ENCODE data around the gene NOS1. TPM values are rescaled to one million over a fixed set of nuclear protein-coding genes. Genes with fewer than 3 reads are reported as not detected.

NOS1 gene
- total RNA-seq, 4 donors from 2014 or later = 6.4 to 39.9 (median 8.9) TPM

GRCh38 chr12:117162633-117163032, 198.8 kb downstream of the NOS1 start:
- no peak for ATAC-seq
- Histone ChIP-seq H3K36me3 (peaks cover 3 to 85% of the 10 kb centered on the region in 2 donors), H3K27me3 (no peaks in the 10 kb centered on the region), H3K4me3 (no peak overlapping the region), H3K4me1 (no peaks in the 10 kb centered on the region), H3K27ac (no peak overlapping the region), H3K9me3 (no peaks in the 10 kb centered on the region)
- no peak for DNase-seq
- in situ Hi-C loops (cut with MboI; ENCODE audit: low sequenced_read_pairs in 4 of 4) = loop anchor here in 1 of 4 donors (25.0 kb wide), 1 partner anchor 450 kb away; no protein-coding TSS in a partner anchor
- intact Hi-C loops (cut with DNase I; ENCODE audit: low total_unique reads) = no loop called here
- TF ChIP-seq CTCF (IDR thresholded peaks at IDR 0.05 in 4 of 5, conservative IDR thresholded peaks at IDR 0.05 in 1 of 5) (no peak), POLR2A (IDR thresholded peaks at IDR 0.05) (no peak)

DNA sequence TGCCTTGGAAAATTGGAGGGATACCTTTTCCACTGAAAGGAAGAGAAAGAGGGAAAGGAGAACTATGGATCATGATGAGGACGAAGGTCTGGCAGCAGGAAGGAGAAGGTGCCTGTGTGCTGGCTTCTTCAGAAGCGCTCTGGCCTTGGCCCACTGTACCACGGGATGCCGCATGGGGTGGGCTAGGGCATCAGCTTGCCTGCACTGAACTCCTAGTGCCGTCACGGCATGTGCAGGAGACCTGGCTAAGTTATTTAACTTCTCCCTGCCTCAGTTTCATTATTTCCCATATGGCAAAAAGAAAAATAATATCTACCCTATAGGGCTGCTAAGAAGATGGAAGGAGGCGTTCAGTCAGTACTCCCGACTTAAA, 199.3 kb downstream of the NOS1 start:
- ATAC-seq (no peak), DNase-seq (no peak)
- no peaks in the 10 kb centered on the region for H3K9me3 ChIP-seq
- no peak overlapping the region for H3K4me3 ChIP-seq
- H3K4me1 ChIP-seq = no peaks in the 10 kb centered on the region
- H3K27ac ChIP-seq = no peak overlapping the region
- H3K27me3 ChIP-seq = no peaks in the 10 kb centered on the region
- intact Hi-C loops (cut with DNase I; ENCODE audit: low total_unique reads) (no loop called here), in situ Hi-C loops (cut with MboI; ENCODE audit: low sequenced_read_pairs in 4 of 4) (loop anchor here in 1 of 4 donors (25.0 kb wide), 1 partner anchor 450 kb away; no protein-coding TSS in a partner anchor)
- TF ChIP-seq POLR2A (IDR thresholded peaks at IDR 0.05) (no peak), CTCF (IDR thresholded peaks at IDR 0.05 in 4 of 5, conservative IDR thresholded peaks at IDR 0.05 in 1 of 5) (no peak)
- H3K36me3 ChIP-seq = peaks cover 3 to 85% of the 10 kb centered on the region in 2 donors

- Histone ChIP-seq H3K9me3 (no peaks in the 10 kb centered on the region), H3K4me1 (no peaks in the 10 kb centered on the region), H3K36me3 (peaks cover 3 to 85% of the 10 kb centered on the region in 2 donors), H3K27ac (no peak overlapping the region), H3K4me3 (no peak overlapping the region), H3K27me3 (no peaks in the 10 kb centered on the region)
- ATAC-seq (no peak), DNase-seq (no peak)
- TF ChIP-seq POLR2A (IDR thresholded peaks at IDR 0.05) (no peak), CTCF (IDR thresholded peaks at IDR 0.05 in 4 of 5, conservative IDR thresholded peaks at IDR 0.05 in 1 of 5) (no peak)
- intact Hi-C loops (cut with DNase I; ENCODE audit: low total_unique reads) (no loop called here), in situ Hi-C loops (cut with MboI; ENCODE audit: low sequenced_read_pairs in 4 of 4) (loop anchor here in 1 of 4 donors (25.0 kb wide), 1 partner anchor 449 kb away; no protein-coding TSS in a partner anchor)
Observed at GRCh38 chr12:117161460-117162166, 199.8 kb downstream of the NOS1 start.

DNA sequence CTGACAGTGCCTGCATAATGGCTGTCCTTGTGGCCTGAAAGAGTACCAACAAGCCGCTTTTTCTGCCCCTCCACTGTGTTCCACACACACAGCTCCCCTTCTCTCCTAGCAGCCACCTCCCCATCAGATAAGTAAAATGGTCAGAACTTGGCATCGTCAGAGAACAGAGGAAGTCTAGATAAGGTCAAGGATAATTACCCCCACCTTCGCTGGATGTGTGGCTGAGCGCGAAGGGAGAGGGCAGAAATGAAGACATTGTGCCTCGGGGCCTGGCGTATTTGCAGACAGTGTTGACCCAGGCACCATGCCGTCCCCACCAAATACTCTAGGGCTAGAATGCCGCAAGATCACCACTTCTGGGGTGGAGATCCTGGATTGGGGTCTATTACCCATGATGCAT, 201.8 kb downstream of the NOS1 start:
- Histone ChIP-seq H3K9me3 (no peaks in the 10 kb centered on the region), H3K27me3 (no peaks in the 10 kb centered on the region), H3K27ac (no peak overlapping the region), H3K36me3 (peaks cover 0 to 85% of the 10 kb centered on the region in 2 donors), H3K4me3 (no peak overlapping the region), H3K4me1 (no peaks in the 10 kb centered on the region)
- no peak for TF ChIP-seq POLR2A (IDR thresholded peaks at IDR 0.05)
- no peak for TF ChIP-seq CTCF (IDR thresholded peaks at IDR 0.05 in 4 of 5, conservative IDR thresholded peaks at IDR 0.05 in 1 of 5)
- DNase-seq (no peak), ATAC-seq (no peak)
- in situ Hi-C loops (cut with MboI; ENCODE audit: low sequenced_read_pairs in 4 of 4) (loop anchor here in 1 of 4 donors (25.0 kb wide), 1 partner anchor 447 kb away; no protein-coding TSS in a partner anchor), intact Hi-C loops (cut with DNase I; ENCODE audit: low total_unique reads) (loop anchor here (10.0 kb wide), 1 partner anchor 135 kb away; no protein-coding TSS in a partner anchor)
